PC-9 (cell line): Measurements from ENCODE around the gene SLCO6A1.

Source experiments
- EZH2 ChIP-seq: fragments of 200-600 bp; sonication (generic); IDR thresholded peaks from 2 replicates; pipeline ENCODE4 v1.8.0; 2017; ENCODE audit warnings: antibody characterized with exemption, low read depth
- TF ChIP-seq, protein P1 (sequence below): fragments of 200-600 bp; sonication (generic); conservative IDR thresholded peaks from 2 replicates; pipeline ENCODE4 v1.6.1; 2017; ENCODE audit warnings: mixed run types, antibody characterized with exemption, mild to moderate bottlenecking, moderate library complexity

DNA sequence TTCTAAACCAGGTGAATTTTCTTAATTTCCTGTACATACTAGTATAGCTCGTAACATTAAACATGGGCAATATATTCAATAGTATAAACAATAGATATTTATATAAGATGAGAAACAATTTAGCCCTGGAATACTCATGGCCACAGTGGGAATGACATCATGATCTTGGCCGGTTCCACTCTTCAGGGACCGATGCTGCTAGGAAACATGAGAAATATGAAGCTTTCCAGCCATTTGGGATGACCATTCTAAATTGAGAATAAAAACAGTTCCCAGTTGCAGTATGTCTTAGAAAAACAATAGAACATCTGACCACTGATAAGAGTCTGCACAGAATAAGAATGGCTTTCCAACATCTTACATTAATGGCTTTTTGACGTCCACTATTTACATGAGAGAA, 33.3 kb upstream of the SLCO6A1 start:
- TF ChIP-seq EZH2: no peak
- TF ChIP-seq, protein P1, sequence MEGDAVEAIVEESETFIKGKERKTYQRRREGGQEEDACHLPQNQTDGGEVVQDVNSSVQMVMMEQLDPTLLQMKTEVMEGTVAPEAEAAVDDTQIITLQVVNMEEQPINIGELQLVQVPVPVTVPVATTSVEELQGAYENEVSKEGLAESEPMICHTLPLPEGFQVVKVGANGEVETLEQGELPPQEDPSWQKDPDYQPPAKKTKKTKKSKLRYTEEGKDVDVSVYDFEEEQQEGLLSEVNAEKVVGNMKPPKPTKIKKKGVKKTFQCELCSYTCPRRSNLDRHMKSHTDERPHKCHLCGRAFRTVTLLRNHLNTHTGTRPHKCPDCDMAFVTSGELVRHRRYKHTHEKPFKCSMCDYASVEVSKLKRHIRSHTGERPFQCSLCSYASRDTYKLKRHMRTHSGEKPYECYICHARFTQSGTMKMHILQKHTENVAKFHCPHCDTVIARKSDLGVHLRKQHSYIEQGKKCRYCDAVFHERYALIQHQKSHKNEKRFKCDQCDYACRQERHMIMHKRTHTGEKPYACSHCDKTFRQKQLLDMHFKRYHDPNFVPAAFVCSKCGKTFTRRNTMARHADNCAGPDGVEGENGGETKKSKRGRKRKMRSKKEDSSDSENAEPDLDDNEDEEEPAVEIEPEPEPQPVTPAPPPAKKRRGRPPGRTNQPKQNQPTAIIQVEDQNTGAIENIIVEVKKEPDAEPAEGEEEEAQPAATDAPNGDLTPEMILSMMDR: no peak
